ENCODE data around the gene NOP14.

NOP14 gene

DNA sequence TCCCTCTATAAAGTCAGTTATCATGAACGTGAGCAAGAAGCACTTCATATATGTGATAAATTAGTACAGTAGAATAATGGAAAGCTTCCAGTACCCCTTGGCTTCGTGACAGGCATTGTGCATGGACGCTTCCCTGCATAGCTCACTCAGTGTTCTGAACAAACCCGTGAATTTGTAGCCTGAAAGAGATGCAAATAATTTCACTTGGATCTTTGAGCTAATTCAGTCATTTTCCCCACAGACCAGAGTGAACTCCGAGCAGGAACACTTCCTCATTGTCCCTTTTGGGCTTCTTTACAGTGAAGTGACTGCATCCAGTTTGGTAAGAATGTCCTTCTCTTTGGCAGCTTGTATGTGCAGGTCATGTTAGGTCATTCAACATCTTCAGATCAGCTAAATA is 69.4 kb downstream of the NOP14 start:
- no peaks in the 10 kb centered on the region for H3K9me3 ChIP-seq (ENCODE audit: control insufficient read depth, insufficient read depth, low read depth, low read length)
- no peak overlapping the region for H3K27ac ChIP-seq (ENCODE audit: extremely low read depth, low read depth, low read length)
- POLR2A ChIA-PET, result no interaction called here
- H3K36me3 ChIP-seq (ENCODE audit: control insufficient read depth in 2 of 2, insufficient read depth in 1 of 2, low read length in 2 of 2), result peaks cover 6 to 50% of the 10 kb centered on the region in 2 experiments; a peak in 2 of 3 replicates
- TF ChIP-seq, protein P1, sequence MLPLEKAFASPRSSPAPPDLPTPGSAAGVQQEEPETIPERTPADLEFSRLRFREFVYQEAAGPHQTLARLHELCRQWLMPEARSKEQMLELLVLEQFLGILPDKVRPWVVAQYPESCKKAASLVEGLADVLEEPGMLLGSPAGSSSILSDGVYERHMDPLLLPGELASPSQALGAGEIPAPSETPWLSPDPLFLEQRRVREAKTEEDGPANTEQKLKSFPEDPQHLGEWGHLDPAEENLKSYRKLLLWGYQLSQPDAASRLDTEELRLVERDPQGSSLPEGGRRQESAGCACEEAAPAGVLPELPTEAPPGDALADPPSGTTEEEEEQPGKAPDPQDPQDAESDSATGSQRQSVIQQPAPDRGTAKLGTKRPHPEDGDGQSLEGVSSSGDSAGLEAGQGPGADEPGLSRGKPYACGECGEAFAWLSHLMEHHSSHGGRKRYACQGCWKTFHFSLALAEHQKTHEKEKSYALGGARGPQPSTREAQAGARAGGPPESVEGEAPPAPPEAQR (tag by site-specific recombination; IDR thresholded peaks at IDR 0.05), result no peak
- TF ChIP-seq, protein P2, sequence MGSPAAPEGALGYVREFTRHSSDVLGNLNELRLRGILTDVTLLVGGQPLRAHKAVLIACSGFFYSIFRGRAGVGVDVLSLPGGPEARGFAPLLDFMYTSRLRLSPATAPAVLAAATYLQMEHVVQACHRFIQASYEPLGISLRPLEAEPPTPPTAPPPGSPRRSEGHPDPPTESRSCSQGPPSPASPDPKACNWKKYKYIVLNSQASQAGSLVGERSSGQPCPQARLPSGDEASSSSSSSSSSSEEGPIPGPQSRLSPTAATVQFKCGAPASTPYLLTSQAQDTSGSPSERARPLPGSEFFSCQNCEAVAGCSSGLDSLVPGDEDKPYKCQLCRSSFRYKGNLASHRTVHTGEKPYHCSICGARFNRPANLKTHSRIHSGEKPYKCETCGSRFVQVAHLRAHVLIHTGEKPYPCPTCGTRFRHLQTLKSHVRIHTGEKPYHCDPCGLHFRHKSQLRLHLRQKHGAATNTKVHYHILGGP (tag by site-specific recombination; IDR thresholded peaks at IDR 0.05), result no peak
- TF ChIP-seq, protein P3, sequence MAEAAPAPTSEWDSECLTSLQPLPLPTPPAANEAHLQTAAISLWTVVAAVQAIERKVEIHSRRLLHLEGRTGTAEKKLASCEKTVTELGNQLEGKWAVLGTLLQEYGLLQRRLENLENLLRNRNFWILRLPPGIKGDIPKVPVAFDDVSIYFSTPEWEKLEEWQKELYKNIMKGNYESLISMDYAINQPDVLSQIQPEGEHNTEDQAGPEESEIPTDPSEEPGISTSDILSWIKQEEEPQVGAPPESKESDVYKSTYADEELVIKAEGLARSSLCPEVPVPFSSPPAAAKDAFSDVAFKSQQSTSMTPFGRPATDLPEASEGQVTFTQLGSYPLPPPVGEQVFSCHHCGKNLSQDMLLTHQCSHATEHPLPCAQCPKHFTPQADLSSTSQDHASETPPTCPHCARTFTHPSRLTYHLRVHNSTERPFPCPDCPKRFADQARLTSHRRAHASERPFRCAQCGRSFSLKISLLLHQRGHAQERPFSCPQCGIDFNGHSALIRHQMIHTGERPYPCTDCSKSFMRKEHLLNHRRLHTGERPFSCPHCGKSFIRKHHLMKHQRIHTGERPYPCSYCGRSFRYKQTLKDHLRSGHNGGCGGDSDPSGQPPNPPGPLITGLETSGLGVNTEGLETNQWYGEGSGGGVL (tag by site-specific recombination; IDR thresholded peaks at IDR 0.05), result no peak
- TF ChIP-seq ZNF501 (tag by site-specific recombination; IDR thresholded peaks at IDR 0.05), result no peak
- TF ChIP-seq GLIS1 (tag by site-specific recombination; IDR thresholded peaks at IDR 0.05), result no peak
- TF ChIP-seq SCRT2 (tag by site-specific recombination; IDR thresholded peaks at IDR 0.05), result no peak
- TF ChIP-seq ZNF2 (tag by site-specific recombination; IDR thresholded peaks at IDR 0.05), result no peak
- TF ChIP-seq HOXC10 (CRISPR knock-in tag; IDR thresholded peaks at IDR 0.05), result no peak
- TF ChIP-seq, protein P4, sequence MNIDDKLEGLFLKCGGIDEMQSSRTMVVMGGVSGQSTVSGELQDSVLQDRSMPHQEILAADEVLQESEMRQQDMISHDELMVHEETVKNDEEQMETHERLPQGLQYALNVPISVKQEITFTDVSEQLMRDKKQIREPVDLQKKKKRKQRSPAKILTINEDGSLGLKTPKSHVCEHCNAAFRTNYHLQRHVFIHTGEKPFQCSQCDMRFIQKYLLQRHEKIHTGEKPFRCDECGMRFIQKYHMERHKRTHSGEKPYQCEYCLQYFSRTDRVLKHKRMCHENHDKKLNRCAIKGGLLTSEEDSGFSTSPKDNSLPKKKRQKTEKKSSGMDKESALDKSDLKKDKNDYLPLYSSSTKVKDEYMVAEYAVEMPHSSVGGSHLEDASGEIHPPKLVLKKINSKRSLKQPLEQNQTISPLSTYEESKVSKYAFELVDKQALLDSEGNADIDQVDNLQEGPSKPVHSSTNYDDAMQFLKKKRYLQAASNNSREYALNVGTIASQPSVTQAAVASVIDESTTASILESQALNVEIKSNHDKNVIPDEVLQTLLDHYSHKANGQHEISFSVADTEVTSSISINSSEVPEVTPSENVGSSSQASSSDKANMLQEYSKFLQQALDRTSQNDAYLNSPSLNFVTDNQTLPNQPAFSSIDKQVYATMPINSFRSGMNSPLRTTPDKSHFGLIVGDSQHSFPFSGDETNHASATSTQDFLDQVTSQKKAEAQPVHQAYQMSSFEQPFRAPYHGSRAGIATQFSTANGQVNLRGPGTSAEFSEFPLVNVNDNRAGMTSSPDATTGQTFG (tag by site-specific recombination; IDR thresholded peaks at IDR 0.05; ENCODE audit: borderline replicate concordance), result no peak
- TF ChIP-seq, protein P5, sequence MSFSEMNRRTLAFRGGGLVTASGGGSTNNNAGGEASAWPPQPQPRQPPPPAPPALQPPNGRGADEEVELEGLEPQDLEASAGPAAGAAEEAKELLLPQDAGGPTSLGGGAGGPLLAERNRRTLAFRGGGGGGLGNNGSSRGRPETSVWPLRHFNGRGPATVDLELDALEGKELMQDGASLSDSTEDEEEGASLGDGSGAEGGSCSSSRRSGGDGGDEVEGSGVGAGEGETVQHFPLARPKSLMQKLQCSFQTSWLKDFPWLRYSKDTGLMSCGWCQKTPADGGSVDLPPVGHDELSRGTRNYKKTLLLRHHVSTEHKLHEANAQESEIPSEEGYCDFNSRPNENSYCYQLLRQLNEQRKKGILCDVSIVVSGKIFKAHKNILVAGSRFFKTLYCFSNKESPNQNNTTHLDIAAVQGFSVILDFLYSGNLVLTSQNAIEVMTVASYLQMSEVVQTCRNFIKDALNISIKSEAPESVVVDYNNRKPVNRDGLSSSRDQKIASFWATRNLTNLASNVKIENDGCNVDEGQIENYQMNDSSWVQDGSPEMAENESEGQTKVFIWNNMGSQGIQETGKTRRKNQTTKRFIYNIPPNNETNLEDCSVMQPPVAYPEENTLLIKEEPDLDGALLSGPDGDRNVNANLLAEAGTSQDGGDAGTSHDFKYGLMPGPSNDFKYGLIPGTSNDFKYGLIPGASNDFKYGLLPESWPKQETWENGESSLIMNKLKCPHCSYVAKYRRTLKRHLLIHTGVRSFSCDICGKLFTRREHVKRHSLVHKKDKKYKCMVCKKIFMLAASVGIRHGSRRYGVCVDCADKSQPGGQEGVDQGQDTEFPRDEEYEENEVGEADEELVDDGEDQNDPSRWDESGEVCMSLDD (tag by site-specific recombination; IDR thresholded peaks at IDR 0.05), result no peak
- CTCF ChIA-PET, result interaction anchor here (0.7 kb wide), 1 partner anchor 9 kb away, joined by 6 read pairs; no protein-coding TSS in a partner anchor
- H3K4me3 ChIP-seq (ENCODE audit: low read depth, low read length), result no peak overlapping the region
- no peaks in the 10 kb centered on the region for H3K4me1 ChIP-seq (ENCODE audit: control insufficient read depth, insufficient read depth, low read length)

DNA sequence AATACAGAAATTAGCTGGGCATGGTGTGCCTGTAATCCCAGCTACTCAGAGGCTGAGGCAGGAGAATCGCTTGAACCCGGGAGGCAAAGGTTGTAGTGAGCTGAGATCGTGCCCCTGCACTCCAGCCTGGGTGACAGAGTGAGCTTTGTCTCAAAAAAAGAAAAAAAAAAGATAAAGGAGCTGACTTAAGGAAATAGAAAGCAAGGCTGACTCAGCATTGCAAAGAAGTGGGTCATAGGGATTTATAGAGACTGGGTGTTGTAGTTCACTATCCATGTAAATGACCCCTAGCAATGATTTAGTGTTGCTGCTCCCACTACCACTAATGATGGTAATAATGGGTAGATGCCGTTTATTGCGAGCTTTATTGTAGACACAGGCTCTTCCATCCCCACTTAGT is 71.9 kb downstream of the NOP14 start:
- Histone ChIP-seq H3K9me3 (ENCODE audit: control insufficient read depth, insufficient read depth, low read depth, low read length) (no peaks in the 10 kb centered on the region), H3K4me3 (ENCODE audit: low read depth, low read length) (no peak overlapping the region), H3K27ac (ENCODE audit: extremely low read depth, low read depth, low read length) (no peak overlapping the region), H3K36me3 (ENCODE audit: control insufficient read depth in 2 of 2, insufficient read depth in 1 of 2, low read length in 2 of 2) (peaks cover 6 to 41% of the 10 kb centered on the region in 2 experiments; a peak in 2 of 3 replicates), H3K4me1 (ENCODE audit: control insufficient read depth, insufficient read depth, low read length) (no peaks in the 10 kb centered on the region)
- ChIA-PET CTCF (no interaction called here), POLR2A (no interaction called here)
- no peak for TF ChIP-seq ZNF610 (tag by site-specific recombination; IDR thresholded peaks at IDR 0.05; ENCODE audit: borderline replicate concordance)
- no peak for TF ChIP-seq ZNF558 (tag by site-specific recombination; IDR thresholded peaks at IDR 0.05)
- TF ChIP-seq KLF8 (tag by site-specific recombination; IDR thresholded peaks at IDR 0.05), result no peak
- TF ChIP-seq ZNF571 (tag by site-specific recombination; IDR thresholded peaks at IDR 0.05), result no peak
- TF ChIP-seq, protein P2 (tag by site-specific recombination; IDR thresholded peaks at IDR 0.05), result no peak
- TF ChIP-seq YY2 (tag by site-specific recombination; IDR thresholded peaks at IDR 0.05), result no peak
- no peak for TF ChIP-seq SCRT2 (tag by site-specific recombination; IDR thresholded peaks at IDR 0.05)
- no peak for TF ChIP-seq ZXDB (tag by site-specific recombination; IDR thresholded peaks at IDR 0.05)
- TF ChIP-seq ZNF777 (tag by site-specific recombination; IDR thresholded peaks at IDR 0.05; ENCODE audit: borderline replicate concordance), result no peak
- no peak for TF ChIP-seq ZNF544 (tag by site-specific recombination; IDR thresholded peaks at IDR 0.05)
- TF ChIP-seq ZBTB8A (tag by site-specific recombination; IDR thresholded peaks at IDR 0.05), result no peak
- no peak for TF ChIP-seq ZNF629 (tag by site-specific recombination; IDR thresholded peaks at IDR 0.05)
- TF ChIP-seq GLIS2 (tag by site-specific recombination; IDR thresholded peaks at IDR 0.05), result no peak
- no peak for TF ChIP-seq ZNF354C (tag by site-specific recombination; IDR thresholded peaks at IDR 0.05; ENCODE audit: borderline replicate concordance, low read depth)
- TF ChIP-seq ZNF16 (tag by site-specific recombination; IDR thresholded peaks at IDR 0.05; ENCODE audit: low read depth), result no peak
- TF ChIP-seq ZNF548 (tag by site-specific recombination; IDR thresholded peaks at IDR 0.05), result no peak
- TF ChIP-seq ZNF132 (tag by site-specific recombination; IDR thresholded peaks at IDR 0.05; ENCODE audit: borderline replicate concordance), result no peak

Measured in HEK293 (cell line).